C4-2B (cell line): ENCODE results near the gene CHST11.

ENCODE experiments used
- H3K27ac ChIP-seq: fragments of 450-650 bp; 2 replicates; pipeline ENCODE4 v1.5.1; 2017
- CTCF ChIP-seq: fragments of 450-650 bp; conservative IDR thresholded peaks from 2 replicates; pipeline ENCODE4 v1.5.1; 2017; ENCODE audit warnings: mild to moderate bottlenecking
- ZFX ChIP-seq: fragments of 450-650 bp; IDR thresholded peaks from 2 replicates; pipeline ENCODE4 v1.6.1; 2017

The CHST11 gene

GRCh38 chr12:104702565-104703139 lies 245.9 kb downstream of the CHST11 start:
- TF ChIP-seq CTCF (no peak), ZFX (no peak)
- H3K27ac ChIP-seq: no peak overlapping the region

DNA sequence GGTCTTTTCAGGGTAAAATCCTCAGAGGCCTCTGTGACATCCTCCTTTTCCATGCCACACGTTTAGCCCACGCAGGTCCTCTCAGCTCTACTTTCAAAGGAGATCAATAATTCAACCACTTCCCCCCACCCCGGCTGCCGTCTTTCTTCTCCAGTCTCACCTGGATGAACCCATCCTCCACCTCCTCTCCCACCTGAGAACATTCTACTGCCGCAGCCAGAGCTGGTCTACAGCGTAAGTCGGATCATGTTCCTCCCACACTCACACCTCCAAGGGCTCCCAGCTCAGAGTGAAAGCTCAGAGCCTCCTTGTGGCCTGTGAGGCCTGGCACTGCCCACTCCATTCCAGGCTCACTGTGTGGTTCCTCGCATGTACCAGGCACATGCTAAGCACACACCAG lies 246.6 kb downstream of the CHST11 start:
- H3K27ac ChIP-seq: no peak overlapping the region
- TF ChIP-seq ZFX (no peak), CTCF (no peak)

GRCh38 chr12:104704224-104704779 lies 247.6 kb downstream of the CHST11 start:
- TF ChIP-seq CTCF (no peak), ZFX (no peak)
- no peak overlapping the region for H3K27ac ChIP-seq

DNA sequence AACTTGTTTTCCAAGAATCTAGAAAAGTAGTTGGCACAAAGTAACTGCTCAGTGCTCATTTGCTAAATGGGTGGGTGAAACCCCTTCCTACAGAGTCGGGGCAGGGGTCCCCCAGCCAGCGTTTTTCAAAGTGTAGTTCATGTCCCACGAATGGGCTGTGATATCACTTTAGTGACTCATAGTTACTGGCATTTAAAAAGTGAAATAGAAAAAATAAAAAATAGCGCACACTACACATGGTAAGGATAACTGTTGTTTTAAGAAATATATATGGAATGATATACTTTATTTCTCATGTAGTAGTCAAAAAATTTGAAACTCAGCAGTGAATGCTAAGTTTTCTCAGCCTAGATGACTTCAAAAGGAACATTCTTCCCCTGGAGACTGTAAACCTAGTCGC lies 250.4 kb downstream of the CHST11 start:
- no peak overlapping the region for H3K27ac ChIP-seq
- TF ChIP-seq ZFX (no peak), CTCF (no peak)

DNA sequence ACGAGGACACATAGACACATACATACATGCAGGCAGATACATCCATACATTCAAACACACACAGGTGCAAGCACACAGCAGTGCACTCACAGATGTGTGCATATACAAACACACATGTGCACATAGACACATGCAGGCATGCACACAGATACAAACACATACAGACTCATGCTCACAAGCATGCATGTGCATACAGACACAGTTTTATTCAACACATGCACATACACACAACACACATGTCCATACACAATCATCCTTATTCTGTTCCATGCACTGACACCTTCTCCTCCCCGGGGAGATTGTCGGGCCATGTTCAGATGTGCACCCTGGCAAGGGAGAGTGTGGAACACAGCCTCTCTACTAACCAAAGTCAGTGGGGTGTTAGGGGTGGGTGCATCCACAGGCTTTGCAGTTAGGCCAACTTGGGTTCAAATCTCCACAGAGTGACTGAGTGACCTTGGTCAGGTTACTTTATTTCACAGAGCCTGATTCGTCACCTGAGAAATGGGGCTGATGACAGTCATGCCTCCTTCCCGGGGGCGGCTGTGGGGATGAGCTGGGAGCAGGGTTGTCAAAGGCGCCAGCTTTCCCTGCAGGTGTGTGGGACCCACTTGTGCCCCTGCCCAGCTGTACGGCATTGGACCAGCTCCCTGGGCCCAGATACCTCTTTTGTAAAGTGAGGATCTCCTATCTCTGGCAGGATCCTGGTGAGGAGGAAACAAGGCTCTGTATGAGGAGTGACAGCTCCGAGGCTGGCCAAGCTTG lies 251.2 kb downstream of the CHST11 start:
- TF ChIP-seq ZFX (no peak), CTCF (no peak)
- H3K27ac ChIP-seq: no peak overlapping the region

GRCh38 chr12:104708891-104709290 lies 252.1 kb downstream of the CHST11 start:
- H3K27ac ChIP-seq: no peak overlapping the region
- TF ChIP-seq CTCF: no peak
- TF ChIP-seq ZFX: no peak

DNA sequence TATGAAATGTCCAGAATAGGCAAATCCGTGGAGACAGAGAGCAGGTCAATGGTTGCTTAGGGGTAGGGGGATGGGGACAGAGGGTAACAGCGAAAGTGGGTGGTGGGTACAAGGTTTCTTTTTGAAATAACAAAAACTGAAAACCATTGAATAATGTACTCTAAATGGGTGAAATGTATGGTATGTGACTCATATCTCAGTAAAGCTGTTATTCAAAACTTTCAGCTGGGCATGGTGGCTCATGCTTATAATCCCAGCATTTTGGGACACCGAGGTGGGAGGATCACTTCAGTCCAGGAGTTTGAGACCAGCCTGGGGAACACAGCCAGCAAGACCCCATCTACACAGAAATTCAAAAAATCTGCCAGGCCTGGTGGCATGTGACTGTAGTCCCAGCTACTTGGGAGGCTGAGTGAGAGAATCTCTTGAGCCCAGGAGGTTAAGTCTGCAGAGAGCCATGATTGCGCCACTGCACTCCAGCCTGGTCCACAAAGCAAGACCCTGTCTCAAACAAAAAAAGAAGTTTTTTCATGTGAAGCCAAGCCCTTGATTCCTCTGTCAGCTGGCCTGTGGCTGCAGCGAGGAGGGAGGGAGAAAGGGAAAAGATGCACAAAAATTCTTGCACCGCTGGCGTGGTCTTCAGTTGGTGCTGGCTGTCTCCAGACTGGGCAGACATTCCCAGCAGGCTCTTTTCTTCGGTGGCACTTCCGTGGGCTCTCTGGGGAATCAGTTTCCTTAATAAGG lies 253.1 kb downstream of the CHST11 start:
- TF ChIP-seq ZFX (no peak), CTCF (no peak)
- no peak overlapping the region for H3K27ac ChIP-seq
